ENCODE measurements around the gene MUC6.

The MUC6 gene

DNA sequence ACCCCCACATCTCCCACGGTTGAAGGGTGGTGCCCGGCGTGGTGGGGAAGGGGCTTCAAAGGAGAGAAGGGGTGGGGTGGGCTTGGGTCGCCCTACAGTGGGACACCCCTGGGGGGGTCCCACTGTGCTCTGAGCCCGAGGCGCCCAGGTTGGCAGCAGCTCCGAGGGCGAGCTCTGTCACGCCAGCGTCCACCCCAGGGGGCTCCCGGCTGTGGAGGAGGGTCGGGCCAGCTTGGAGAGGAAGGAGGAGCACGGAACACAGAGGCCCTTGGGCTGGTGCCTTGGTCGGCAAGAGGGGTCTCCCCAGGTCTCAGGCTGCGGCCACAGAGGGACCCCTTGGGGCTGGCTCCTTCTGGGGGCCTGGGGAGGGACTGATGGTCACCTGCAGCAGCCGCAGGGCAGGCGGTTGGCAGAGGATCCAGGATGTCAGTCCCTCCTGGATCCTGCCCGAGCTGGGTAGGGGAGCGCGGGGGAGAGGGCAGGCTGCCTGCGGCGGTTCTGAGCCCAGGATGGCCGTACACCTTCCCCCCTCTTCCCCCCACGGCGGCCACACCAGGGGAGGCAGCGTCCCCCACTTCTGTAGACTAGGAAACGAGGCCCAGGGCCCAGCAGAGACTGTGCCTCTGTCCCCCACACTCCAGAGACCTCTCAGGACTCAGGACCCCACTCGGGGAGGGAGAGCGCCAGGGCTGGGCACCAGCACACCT is 788 bp downstream of the MUC6 start:
- no peak for DNase-seq

DNA sequence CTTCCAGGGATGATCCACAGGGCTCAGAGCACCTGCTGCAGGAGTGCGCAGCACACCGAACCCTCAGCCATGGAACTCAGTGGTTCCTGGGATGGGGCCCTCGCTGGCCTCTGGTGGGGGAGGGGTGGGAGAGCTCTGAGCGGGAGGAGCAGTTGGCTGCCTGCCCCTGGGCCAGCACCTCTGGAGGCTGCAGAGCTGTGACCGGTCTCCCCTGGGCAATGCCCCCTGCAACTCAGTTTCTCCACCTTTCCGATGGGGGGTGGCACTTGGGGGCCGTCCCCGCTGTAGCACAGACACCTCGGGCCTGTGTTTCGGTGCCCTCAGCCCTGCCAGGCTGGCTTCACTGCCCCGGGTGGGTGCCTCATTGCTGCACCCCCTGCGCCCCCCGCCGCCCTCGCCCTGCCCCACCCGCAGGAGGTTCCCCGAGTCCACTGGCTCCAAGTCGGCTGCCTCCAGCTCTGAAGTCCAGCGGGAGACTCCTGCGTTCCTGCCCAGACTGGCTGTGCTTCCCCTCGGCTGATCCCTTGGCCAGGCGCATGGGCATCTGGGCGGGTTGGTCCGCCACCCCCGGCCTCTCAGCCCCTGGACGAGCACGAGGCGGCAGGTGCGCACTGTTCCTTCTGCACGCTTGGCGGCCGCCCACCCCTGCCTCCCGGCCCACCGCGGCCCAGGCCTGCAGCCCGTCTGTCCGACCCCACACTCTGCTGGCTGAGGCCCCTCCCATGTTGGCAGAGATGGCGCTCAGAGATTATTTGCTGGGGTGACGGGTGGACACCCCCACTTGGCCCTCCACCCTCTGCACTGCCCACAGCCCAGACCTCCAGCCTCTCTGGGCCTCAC is 1.8 kb downstream of the MUC6 start:
- DNase-seq, result no peak

DNA sequence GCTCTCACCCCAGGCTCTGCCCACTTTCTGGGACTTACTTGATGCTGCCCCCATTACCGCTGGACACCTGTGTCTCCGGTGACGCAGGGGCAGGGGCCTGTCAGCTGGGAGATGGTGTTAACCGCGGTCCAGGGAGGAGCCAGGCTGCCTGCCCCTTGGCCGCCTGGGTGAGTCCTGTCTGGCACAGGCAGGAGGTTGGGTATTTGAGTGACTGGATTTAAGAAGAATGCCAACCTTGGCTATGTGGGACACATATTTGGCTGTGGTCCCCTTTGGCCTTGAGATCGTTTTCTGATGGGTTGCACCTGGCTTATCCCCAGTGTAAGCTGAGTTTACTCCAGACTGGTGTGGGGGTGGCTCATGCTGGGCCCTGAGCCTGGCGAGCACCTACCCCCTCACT is 2.5 kb downstream of the MUC6 start:
- no peak for DNase-seq

DNA sequence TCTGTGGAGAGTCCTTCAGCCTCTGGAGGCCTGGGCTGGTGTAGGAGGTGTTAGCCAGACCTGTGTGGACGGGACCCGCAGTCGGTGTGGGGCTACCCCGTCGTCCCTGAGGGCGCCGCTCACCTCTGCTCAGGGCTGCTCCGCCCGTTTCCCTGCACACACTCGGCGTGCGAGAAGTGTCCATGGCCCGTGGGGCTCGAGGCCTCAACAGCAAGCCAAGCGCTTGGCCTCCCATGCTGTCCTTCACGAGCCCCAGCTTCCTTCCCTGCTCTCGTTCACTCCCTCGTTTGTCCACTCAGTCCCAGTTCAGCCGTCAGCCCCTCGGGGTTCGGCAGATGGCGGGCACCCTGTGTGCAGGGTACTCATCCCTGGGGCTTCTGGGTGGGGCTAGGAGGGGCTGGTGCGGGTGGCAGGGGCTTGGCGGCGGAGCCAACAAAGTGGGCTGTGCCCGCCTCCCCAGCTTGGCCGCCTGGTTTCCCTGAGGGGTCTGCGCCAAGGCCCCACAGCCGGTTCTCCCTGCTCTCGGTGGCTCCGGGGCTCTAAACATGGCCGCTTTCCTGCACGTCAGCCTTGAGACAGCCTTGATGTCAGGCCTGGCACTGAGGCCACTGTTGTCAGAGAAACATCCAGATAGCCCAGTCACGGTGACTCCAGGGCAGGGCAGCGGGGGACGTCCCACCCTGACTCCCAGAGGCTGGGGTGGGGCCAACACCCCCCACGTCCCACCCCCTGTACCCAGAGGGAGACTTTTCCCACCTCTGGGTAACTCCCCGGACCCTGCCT is 3.3 kb downstream of the MUC6 start:
- no peak for DNase-seq

DNA sequence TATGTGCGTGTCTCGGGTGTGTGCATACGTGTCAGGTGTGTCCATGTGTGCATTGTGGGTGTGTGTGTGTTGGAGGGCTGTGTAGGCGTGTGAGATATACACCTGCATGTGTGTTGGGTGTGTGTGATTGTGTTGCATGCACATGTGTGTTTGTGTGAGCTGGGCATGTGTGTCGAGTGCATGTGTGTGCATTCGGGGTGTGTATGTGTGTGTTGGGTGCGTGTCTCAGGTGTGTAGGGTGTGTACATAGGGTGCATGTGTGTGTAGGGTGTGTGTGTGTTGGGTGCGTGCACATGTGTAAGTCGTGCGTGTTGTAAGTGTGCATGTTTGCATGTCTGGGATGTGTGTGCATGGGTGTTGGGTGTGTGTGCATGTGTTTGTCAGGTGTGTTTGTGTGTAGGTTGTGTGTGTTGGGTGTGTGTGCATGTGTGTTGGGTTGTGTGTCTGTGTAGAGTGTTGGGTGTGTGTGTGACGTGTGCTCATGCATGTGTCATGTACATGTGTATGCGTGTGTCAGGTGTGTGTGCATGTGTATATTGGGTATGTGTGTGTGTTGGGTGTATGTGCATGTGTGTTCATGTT is 4.1 kb downstream of the MUC6 start:
- DNase-seq, result no peak

DNA sequence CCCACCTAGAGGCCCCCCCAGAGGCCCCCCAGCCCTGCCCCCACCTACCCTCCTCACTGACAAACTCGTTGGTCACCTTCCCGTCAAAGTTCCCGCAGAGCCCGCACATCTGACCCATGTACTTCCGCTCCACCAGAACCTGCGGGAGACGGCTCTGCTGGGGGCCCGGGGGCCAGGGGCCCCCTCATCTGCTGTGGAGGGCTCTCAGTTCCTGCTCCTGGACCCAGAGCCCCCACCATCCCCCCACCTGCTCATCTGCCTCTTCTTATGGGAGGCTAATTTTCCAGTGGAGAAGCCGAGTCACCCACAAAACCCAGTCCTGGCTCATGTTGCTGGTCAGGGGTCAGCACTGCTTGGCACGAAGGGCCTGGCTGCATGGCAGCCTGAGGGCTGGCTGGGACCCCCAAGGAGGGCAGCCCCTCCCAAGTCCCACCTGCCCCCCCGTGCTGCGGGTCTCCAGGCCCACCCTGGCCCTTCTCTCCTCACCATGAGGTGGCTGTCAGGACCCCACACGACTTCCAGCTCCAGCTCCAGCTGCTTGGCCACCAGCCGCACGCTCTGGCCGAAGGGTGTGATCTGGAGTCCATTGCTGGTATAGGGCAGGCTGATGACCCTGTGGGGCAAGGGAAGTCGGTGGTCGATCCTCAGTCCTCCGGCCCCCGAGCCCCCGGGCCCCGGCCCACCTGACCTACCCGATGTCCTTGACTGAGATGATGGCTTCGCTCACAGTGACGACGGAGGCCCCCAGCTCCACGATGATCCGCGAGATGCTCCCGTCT is 5.2 kb downstream of the MUC6 start:
- no peak for DNase-seq

DNA sequence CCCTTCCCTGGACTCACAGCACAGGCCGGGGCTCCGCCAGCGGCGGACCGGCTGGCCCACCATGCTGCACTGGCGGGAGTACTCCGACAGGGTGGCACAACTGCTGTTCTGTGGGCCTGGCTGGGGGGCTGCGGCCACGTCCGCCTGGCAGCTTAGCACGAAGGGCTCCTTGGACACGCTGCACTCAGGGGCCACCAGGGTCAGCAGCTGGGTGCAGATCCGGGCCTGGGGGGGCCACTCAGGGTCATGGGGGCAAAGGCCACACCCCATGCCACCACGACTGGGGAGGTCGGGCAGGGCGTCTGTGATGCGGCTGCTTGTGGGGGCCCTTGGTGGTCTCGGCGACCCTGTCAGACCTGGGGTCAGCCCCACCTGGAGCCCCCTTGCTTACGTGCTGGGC is 6.0 kb downstream of the MUC6 start:
- DNase-seq, result no peak

DNA sequence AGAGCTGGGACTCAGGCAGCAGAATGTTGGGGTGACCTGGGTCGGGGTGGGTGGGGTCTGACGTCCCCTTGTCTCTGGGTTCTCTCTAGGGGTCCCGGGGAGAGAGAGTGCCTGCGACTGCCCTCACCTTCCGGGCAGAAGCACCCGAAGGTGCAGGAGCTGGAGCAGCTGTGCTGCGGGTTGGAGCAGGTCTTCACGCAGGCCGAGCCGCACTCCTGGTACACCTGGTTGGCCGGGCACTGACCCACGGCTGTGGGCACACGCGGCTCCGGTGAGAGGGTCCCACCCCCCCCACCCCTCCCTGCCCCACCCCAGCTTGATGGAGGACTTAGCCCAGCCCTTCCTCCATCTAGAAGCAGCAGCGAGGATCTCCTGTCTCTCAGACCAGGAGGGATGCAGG is 6.4 kb downstream of the MUC6 start:
- no peak for DNase-seq

DNA sequence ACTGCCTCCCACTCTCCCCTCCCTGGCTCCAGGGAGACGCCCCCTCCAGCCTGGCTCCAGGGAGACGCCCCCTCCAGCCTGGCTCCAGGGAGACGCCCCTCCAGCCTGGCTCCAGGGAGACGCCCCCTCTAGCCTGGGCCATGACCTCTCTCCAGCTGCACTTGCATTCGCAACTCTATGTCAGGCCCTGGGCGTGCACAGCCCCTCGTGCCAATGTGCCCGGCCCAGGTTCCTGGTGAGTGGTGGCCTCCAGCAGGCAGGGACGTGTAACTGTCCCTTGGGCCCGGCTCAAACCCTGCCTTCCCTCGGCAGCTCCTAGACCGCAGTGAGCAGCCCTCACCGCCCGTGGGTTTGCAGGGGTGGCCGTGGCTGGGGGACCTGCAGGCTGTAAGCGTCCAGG is 6.9 kb downstream of the MUC6 start:
- DNase-seq, result no peak

DNA sequence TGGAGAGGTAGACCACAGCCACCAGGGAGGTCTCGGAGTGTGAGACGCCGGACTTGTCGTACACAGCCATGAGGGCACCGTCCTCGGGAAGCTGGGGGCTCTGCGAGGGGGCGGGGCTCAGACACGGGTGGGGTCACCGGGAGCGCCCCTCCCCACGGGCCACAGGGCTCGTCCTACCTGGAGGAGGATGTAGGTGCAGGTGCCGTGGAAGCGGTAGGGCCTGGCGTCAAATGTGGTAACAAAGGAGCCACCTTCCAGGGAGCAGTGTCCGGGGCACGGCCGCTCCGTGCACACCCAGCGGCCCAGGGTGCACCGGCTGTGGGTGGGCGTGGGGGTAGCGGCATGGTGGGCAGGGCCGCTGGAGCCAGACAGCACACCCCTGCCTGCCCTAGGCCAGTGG is 7.5 kb downstream of the MUC6 start:
- DNase-seq, result no peak

DNA sequence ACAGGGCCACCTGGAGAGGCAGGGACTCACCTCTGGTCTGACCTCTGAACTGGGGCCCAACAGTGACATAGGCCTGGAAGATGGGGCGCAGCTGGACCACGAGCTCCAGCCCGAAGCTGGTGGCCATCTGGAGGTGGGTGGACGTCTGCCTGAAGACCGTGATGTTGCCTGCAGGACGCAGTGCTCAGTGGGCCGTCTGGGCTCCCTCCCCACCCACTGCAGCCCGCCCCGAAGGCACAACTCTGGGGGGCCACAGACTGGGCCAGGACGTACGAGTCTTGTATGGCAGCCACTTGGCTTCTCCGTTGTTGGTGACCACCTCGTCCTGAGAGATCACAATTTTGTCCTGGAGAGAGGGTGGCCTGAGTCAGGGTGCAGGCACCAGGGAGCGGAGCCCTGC is 7.9 kb downstream of the MUC6 start:
- DNase-seq, result no peak

DNA sequence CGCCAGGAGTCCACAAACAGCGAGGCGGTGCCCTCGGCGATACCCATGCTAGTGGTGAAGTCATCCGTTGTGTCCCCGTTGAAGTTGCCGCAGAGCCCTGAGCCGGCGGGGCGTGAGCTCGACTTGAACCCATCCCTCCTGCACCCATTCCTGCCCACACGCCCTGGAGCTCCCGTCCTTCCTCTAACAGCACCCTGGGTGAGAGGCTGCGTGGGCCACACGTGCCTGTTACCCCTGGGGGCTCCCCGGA is 8.3 kb downstream of the MUC6 start:
- no peak for DNase-seq

DNA sequence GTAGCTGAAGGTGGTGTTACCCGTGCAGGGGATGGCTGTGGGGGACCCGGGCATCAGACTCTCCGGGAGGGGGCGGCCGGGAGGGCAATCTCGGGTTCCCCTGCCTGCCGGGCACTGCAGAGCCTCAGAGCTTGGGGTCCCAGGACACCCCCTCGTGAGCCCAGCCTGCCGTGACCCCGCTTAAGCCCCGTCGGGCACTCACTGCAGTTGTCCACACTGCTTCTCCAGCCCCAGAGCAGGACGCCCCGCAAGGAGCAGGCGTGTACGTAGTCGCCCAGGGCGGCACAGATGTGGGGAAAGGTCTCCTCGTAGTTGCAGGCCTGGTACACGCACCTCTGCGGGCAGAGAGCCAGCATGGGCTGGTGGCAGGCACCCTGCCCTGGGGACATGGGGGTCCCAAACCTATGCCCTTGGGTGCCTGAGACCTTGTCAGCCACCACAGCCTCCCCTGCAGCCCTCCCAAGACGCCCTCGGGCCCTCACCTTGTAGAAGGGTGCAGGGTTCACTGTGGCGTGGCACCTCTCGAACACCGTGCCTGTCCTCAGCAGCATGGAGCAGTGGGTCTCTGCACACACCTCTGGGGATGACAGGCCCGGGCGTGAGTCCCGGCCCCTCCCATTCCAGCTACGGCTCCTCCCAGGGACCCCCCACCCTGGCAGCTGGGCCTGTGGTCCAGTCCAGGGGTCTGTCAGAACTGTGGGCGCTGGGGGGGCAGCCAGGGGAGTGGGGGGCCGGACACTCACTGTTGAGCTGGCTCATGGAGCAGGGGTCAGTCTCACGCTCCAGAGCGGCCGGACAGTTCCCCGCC is 8.8 kb downstream of the MUC6 start:
- no peak for DNase-seq

DNA sequence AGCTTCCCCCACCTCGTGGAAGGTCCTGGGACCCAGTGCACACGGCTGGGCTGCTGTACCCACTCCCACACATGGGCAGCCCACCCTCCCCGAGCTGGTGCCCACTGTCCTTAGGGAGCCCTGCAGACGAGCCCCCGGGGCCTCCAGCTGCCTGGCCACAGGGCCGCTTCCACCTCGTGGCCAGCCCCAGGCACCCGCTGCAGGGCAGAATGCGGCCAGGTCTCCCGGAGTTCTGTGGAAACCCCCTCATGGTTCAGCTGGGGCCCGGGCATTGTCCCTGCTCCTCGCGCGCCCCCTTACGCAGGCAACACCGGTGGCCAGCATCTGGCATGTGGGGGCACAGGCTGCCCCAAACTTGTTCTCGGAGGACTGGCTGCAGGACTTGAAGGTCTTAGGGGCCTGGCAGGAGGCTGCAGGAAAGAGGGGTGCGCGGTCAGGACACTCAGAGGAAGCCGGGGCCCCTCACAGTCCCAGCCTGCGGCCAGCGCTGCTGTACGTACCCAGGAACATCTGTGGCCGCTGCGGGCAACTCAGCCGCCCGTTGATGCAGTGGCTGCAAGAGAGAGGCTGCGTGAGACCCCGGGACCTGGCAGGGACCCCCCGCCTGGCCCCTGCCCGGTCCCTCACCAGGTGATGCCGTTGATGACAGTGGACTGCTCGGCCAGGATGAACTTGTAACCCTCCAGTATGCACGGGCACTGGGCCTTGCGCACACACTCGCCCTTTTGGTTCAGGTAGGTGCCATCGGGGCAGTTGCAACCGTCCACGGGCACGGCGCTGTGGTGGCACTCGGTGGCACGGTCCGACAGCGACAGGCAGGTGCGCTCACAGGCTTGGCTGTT is 9.7 kb downstream of the MUC6 start:
- DNase-seq, result no peak

DNA sequence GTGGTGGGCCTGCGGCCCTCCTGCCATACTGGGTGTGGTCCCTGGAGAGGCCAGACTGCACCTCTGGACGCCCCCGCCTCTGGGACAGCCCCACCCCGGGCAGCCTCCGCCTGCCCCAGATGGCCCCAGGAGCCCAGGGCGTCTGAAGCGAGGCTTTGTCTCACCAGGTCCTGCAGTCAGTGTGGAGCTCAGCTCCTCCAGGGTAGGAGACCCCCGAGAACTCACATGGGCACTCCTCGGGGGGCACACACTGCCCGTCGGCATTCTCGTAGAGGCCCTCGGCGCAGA is 10.4 kb downstream of the MUC6 start:
- DNase-seq, result no peak

DNA sequence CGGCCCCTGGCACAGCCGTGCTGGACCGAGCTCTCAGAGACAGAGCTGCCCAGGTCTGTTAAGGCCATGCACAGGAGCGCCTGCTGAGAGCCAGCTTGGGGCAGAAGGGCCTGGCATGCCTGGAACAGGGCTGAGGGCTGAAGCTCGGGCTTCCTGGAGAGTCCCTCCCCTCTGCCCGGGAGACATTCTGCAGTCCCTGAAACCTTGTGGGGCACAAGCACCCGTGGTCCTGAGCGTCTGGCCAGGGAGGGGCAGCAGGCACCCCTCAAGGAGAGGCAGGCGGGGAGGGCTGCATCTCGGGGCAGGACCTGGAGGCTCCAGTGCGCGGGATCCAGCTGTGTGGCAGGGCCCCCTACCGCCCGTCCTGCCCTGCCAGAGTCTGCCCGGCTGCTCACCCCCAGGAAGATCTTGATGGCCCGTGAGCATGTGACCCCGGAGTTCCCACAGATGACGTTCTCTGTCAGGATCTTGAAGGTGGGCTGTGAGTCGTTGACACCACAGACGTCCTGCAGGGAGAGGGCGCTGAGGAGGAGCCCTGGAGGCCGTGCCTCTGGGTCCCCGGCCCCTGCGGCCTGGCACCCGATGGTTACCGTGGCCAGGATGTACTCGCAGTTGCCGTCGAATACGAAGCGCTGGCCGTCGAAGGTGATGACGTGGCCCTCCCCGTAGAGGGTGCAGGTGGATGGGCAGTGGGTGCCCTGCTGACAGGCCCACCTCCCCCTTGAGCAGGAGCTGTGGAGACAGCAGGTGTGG is 10.9 kb downstream of the MUC6 start:
- DNase-seq, result no peak

DNA sequence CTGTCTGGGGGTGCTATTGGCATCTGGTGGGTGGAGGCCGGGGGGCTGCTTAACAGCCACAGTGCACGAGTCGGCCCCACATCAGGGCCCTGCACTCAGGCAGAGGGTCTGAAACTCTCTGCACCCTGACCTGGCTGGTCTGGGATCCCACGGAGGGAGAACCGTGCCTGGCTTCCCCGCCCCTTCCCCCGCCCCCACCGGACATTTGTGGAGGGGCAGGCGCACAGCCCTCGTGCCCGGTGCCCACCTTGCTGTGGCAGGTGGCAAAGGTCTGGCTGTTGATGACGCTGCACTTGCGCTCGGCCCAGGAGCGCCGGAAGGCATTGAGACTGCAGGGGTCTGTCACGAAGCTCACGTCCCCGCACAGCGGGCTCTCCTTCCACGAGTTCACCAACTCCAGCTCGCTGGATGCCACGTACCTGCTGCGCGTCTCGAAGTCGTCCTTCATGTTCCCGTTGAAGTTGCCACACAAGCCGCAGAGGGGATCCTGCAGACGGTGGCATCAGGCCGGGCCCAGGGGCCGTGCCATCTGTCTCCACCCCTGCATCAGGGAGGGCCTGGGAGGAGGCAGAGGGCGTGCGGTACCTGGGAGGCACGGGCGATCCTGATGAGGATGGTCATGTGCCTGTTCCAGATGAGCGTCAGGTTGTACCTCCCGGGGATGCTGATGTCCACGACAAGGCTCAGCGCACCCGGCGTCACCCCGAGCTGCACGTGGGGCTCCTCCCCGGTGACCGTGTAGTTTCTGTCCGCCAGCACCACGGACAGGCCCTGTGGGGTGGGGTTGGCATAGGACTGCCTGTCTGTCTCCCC is 11.7 kb downstream of the MUC6 start:
- no peak for DNase-seq

DNA sequence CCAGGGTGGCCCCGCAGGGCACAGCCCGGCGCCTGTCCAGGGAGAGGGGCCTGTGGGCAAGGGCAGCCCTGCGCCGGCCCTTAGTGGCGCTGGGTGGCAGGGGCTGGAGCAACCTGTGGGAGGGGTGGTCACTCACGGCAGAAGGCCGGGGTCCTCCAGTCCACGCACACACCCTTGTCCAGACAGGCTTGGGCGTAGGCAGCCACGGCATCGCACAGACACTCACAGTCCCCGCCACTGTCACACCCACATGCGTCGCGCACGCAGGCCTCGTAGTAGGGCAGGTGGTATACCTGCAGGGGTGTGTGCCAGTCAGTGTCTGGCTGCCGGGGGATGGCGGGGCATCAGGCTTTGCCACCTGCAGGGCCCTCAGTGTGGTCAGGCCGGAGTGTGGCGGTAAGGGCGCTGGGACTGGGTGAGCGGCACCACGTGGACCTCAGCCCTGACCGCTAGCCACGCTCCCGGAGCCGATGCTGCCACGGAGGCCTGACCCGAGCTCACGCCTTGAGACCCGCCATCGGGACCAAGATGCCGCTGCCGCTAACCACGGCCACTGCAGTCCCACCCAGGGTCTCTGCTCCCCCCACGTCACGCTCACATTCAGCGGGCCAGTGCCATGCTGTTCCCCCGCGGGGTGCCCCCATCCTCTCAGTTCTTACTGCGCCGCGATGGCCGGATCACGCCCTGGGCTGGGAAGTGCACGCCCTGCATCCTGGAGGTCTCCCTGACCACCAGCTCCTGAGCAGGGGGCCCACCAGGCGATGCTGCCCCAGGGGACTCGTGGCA is 12.5 kb downstream of the MUC6 start:
- DNase-seq, result no peak
